Activated effector memory CD4-positive, alpha-beta T cell treated with Interleukin-2 at 50 U/mL for 16 hours (primary cell): ENCODE measurements around the gene FDXR.

Source experiments
- DNase-seq: peaks from one replicate; pipeline ENCODE4 v3.0.0-alpha.2; 2020

FDXR gene

DNA sequence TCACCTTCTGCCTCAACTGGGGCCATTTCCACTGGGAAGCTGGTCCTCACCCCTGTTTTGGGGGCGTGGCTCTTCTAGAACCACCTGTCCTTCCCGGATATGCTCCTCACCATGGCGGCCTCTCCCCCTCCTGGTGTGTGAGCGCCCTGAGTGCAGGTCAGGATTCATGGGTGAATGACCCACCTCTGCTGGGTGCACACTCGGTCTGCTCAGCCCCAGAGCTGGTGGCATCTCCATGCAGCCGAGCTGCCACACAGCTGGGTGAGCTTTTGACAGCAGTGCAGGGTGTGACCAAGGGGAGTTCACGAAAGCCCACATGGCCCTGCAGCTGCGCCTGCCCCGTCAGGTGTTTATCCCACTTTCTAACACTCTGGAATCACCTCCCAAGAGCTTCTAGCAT lies 40.4 kb downstream of the FDXR start:
- no peak for DNase-seq

DNA sequence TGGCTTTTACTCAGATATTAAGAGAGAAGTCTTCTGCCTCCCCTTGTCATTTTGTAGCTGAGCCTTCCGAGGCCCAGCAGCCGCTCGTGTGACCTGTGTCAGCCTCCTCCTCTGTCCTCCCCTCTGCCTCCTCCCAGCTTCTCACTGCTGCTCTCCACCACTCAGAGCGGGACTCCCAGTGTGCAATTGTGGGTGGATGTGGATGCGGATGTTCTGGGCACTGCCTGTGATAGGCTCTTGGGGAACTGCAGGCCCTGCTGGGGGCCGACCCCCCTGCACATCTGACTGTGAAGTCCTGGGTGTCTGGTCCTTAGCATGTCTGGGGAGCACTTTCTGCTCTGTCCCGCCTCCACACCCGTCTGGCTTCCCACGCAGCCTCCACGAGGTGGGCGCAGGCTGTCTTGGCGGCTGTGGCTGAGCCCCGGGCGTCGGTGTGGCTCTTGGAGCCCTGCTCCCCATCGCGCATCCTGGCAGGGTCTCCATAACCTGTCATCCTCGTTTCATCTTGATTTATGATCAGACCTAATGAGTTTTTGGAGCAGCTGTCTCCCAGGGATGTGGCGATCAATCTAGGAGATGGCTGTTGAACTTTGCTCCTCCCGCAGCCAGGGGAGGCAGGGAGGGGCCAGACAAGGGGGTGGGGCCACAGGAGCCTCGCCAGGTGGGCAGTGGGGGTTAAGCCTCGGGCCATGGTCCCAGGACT lies 41.2 kb downstream of the FDXR start:
- DNase-seq, result no peak

GRCh38 chr17:74830861-74831260 lies 41.9 kb downstream of the FDXR start:
- no peak for DNase-seq

DNA sequence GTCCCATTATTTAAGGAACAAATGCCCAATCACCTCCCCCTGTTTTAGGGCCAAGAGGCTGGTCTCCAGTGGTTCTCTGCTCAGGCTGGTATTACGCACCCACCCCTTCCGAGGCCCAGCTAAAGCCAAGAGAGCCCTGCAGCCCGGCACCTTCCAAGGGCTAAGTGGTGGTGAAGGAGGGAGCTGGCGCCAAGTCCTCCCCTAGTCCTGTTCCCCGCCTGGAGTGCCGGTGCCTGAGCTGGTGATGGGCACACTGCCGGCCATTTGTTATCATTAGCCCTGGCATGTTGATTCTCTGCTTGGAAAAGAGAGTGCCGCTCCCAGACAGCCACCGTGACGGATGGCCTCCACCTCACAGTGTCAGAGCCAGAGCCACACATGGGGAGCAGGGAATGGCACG lies 45.0 kb downstream of the FDXR start:
- DNase-seq, result no peak

DNA sequence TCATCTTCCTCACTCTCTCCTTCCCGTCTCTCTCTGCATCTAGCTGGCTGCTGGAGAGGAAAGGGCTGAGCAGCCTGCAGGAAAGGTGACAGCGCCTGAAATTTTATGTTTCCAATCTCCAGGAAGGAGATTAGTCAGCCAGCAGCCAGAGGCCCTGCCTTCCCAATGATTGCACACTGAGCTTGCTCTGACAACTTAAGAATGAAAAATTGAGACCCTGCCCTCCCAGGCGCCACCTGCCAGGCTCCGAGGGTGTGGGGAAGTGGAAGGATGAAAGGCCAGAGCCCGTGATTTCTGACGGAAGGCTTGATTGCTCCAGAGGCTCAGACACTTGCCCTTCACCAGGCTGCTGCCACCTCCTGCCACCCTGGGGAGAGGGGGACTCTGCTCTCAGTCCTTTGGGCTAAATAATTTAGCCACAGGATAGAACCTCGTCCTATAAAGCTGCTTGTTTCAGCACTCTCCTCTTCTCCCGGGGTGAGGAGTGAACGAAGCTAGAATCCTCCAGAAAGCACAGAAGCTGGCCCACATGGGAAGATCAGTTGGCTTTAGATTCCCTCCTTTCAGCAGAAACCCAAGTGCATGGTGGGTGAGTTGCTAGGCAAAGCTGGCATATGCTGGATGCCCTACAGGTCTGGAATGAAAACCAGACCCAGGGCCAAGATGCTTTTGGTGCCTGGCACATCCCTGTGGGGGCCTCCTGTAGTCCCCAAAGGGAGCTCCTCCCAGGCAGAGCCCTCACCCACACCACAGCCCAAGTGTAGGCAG lies 46.7 kb downstream of the FDXR start:
- DNase-seq, result no peak

DNA sequence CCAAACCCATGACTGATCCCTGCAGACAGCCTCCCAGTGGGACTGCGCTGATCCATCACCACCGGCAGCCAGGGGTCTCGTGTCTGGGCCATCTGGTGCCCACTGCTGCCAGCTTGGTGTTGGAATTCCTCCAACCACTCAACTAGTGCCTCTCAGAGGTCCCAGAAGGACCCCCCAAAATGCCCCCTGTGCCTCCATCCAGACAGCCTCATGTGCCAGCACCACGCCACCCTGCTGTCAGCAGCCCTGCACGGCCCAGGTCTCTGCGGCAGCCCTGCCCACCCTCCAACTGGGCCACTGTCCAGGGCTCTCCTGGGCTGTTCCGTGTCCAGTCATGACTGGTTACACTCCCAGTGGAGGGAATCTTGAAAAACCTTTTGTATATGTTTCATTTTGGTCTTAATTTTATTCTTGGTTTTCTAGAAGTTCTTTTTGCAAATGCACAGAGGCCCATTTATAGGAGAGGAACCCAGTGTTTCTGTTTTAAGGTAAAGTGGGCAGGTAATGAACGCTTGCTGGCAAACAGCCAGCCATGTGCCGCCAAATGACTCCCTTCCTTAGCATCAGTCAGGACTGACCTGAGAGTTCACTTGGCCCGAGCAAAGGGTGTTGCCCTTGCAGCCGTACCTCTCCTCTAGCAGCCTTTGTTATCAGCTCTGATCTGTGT lies 47.7 kb downstream of the FDXR start:
- no peak for DNase-seq

DNA sequence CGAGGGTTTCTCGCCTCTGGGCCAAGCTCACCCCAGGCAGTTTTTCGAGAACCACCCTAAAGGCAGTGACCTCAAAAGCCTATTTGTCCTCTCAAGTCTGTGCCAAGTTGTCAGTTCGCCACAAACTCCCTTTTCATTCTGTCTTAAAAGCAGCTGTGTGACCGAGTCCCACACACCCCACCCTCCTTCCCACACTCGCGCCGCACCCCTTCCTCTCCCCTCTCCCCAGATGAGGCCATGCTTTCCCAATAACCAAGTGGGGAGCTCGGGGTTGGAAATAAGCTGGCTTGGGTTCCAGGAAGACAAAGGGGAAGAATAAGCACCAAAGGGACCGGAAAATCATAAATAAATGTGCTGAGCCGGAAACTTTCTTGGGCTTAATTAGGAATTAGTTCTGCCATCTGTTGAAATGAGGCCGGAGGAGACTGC lies 49.8 kb downstream of the FDXR start:
- DNase-seq, result no peak

DNA sequence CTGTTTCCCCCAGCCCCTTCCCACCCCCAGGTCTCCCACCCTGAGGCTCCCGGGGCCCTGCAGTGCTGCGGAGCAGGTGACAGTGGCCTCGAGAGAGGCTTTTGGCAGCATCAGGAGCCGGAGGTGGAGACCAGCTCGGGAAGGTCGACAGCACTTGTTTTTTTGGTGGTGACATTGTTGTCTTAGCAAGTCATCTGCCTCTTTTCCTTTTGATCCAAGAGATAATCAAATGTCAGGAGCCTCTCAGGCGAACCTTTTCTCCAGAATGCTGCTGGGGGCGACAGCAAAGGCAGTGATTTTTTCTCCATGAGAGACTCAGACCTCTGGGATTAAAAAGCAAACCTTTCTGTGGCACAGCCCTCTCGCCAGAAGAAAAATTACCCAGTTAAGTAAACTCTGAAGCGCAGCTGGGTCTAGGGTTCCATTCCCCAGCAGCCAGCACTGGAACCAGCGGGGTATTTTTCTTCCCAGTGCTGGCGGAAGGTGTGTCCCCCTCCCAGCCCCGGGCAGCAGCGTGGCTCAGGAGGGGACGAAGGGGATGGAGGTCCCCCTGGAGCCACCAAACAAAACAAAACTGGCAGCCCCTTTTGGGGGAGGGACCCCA lies 50.4 kb downstream of the FDXR start:
- DNase-seq, result no peak

DNA sequence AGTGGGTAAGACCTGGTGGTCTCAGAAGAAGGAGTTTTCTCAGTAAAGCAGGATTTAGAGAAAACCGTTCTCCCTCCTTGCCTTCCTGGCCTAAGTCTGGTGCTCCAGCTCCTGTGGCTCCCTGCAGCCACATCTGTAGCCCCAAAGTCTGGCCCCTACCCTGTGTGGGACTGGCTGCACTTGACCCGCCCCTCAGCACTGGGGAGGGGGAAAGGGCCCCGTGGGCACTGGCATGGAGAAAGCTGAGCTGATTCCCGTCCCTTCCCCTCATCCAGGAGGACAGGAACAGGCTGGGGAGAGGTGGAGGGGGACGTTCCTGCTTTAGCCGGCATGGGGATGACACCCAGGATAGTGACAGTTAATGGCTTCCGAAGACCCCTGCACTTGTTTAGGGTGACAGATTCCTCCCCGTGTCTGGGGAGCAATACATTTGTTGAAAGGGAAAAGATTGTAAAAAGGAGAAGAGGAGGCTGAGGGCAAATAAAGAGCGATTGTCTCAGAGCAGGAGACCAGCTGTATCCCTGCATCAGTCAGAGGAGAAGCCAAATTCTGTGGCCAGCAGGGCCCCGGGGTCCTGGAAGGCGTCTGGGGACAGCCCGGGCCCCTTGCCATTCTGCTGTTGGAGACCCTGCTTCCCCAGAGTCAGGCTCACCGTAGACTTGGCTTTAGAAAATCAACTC lies 51.0 kb downstream of the FDXR start:
- DNase-seq, result no peak

DNA sequence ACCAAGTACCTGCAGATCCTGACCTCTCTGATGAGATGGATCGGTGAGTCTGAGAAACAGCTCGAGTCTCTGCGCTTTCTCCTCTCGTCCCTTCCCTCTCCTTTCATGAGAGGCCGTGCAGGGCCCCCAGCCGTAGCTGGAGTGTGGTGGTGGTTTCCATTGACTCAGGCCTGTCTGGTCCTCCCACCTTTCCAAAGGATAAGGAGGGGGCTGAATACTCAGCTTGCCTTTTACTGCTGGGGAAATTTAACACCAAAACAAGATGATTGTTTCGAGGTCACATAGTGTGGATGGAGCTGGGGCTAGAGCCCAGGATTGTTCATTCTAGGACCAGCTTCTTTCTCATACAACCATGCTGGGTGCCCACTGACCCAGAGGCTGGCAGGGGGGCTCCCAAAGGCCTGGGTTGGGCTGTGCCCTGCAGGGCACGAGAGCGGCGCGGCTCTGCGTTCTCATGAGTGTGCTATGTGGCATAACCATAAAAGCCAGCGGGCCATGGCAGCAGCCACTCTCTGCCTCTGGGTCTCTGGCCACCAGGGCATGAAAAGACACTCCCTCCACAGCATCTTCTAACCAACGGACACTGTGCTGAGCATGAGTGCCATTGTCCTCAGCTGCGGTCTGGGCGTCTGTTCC lies 52.9 kb downstream of the FDXR start:
- DNase-seq, result no peak

DNA sequence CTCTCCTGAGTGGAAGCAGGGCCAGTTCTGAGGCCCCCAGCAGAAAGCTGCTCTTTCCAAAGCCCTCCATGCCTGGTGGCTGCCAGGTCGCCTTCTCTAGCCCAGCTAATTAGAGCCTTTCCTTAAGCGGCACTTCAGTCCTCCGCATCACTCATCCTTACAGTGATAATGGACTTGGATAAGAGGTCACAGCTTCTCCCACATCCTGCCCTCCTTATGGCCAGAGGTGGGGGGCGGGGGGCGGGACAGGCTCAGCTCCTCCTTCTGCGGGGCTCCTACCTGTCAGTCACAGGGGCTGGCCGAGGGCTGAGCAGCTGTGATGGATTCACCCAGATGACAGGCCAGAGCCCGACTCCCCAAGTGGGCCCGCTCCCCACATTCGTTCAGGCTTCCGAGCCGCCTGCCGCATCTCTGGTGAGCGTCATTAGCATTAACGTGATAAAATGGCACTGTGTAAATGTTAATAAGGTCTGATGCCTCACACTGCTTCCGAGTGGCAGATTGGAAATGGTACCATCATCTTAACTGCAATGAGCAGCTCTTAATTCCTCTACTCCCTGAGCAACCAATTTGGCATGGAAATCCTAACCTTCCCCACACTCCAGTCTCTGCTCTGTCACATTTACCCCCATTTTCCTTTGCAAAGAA lies 54.4 kb downstream of the FDXR start:
- DNase-seq, result no peak

- no peak for DNase-seq
These were observed 55.7 kb downstream of the FDXR start for GRCh38 chr17:74816905-74817620.

DNA sequence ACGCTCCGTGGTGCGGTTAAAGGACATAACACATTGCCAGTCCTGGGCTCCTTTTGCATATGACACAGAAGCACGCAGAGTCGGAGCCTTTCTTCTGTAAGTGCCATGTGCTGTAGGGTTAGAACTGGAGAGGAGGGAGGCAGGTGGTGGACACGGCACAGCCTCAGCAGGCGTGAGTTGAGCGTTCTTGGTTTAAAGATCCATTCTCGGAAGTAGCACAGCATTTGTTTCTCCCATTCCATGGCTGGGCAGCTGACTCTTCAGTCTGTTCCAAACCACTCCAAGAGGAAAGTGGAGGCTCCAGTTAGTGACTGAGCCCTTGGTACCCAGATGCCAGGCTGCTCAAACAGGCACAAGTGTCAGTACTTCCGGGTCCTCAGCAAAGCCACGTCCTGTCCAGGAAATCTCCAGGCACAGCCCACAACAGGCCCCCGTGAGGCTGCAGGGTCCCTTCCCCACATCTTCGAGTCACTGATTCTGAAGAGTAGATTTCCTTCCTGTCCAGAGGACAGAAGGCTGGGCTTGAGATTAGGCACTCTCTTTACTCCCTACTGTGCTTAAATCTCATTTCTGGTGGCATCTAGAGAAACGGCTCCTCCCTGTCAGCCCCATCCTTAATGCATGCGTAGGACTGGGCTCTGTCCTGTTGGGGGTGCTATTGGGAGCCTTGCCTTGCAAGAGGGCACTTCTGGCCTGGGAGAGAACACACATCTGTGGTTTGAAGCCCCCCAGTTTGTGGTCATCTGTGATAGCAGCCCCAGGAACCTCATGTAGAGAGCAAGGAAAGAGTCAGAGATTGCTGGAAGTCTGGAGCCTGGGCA lies 57.0 kb downstream of the FDXR start:
- no peak for DNase-seq

GRCh38 chr17:74815067-74815466 lies 57.7 kb downstream of the FDXR start:
- no peak for DNase-seq

DNA sequence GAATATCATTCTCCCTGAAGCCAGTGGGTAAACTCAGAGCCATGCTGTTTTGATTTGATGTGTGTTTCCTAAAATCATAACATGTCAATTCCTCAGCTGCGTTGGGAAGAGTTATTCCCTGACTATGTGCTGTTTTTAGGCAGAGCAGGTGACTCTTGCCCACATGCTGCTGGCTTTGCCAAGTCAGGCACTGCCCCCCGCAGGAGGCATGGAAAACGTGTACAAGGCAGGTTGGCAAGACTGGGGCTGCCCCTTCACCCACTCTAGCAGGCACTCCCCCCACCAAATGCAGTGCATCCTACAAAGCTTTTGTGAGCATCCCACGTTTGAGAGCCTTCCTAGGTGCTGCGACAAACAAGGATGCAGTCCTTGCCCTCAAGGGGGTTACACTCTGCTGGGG lies 58.3 kb downstream of the FDXR start:
- no peak for DNase-seq
